WTC11 (cell line): Measurements from ENCODE around the gene TEX55. TPM values are rescaled to one million over a fixed set of nuclear protein-coding genes. Genes with fewer than 3 reads are reported as not detected.
A peak's percentile ranks its signal among the peaks of the same experiment; 100 is the strongest.
"Not testable (repeated sequence)": the region's sequence is repeated elsewhere in the genome, so short reads cannot be mapped to it uniquely, and the experiment has no call there.

Source experiments
- ATAC-seq: fragments of 200-7000 bp; cut with Tn5 transposase; 2 replicates; pipeline ENCODE4 v1.10.0; 2021; ENCODE audit warnings: mild to moderate bottlenecking, moderate library complexity
- CTCF ChIA-PET: fragments of 300-600 bp; sonication (Branson Sonifier 250); formaldehyde crosslinking; loops from one replicate; lab custom pipeline; 2021; ENCODE audit warnings: antibody characterized with exemption; lab: Charles Lee
- POLR2A ChIA-PET: fragments of 350-600 bp; sonication (Branson Sonifier 250); formaldehyde crosslinking; loops from one replicate; lab custom pipeline; 2021; ENCODE audit warnings: antibody characterized with exemption; lab: Charles Lee
- DNase-seq: peaks from one replicate; pipeline ENCODE4 v3.0.0; 2021; ENCODE audit warnings: low spot score
- H3K27ac Mint-ChIP-seq: 2 replicates; pipeline ENCODE4 v1.8.0; 2021; ENCODE audit warnings: mixed read lengths
- H3K27me3 Mint-ChIP-seq: 2 replicates; pipeline ENCODE4 v1.8.0; 2021; ENCODE audit warnings: low read depth, mild to moderate bottlenecking, moderate library complexity, mixed read lengths
- H3K36me3 Mint-ChIP-seq: 2 replicates; pipeline ENCODE4 v1.8.0; 2021; ENCODE audit warnings: mixed read lengths
- H3K4me1 Mint-ChIP-seq: 2 replicates; pipeline ENCODE4 v1.8.0; 2022; ENCODE audit warnings: mixed read lengths
- H3K4me3 Mint-ChIP-seq: 2 replicates; pipeline ENCODE4 v1.8.0; 2021; ENCODE audit warnings: mild to moderate bottlenecking, moderate library complexity, mixed read lengths
- H3K9me3 Mint-ChIP-seq: 2 replicates; pipeline ENCODE4 v1.8.0; 2021; ENCODE audit warnings: mixed read lengths
- CREM ChIP-seq: sonication (generic); formaldehyde crosslinking; IDR thresholded peaks from 2 replicates; pipeline ENCODE4 v1.8.1; 2022; ENCODE audit warnings: mild to moderate bottlenecking, missing genetic modification reagents, moderate library complexity
- FOXK1 ChIP-seq: sonication (generic); formaldehyde crosslinking; IDR thresholded peaks from 2 replicates; pipeline ENCODE4 v1.8.0; 2022; ENCODE audit warnings: mild to moderate bottlenecking, moderate library complexity, missing genetic modification reagents
- GABPB1 ChIP-seq: sonication (generic); formaldehyde crosslinking; IDR thresholded peaks from 2 replicates; pipeline ENCODE4 v1.8.1; 2023; ENCODE audit warnings: mild to moderate bottlenecking, missing genetic modification reagents
- JAZF1 ChIP-seq: fragments of 250-450 bp; sonication (Bioruptor Pico); IDR thresholded peaks from 2 replicates; pipeline ENCODE4 v1.9.0; 2021; ENCODE audit warnings: moderate library complexity, mild to moderate bottlenecking, inconsistent platforms
- TEAD4 ChIP-seq: sonication (generic); formaldehyde crosslinking; IDR thresholded peaks from 2 replicates; pipeline ENCODE4 v1.8.0; 2022; ENCODE audit warnings: mild to moderate bottlenecking, missing genetic modification reagents
- ZBTB21 ChIP-seq: sonication (generic); formaldehyde crosslinking; IDR thresholded peaks from 2 replicates; pipeline ENCODE4 v1.8.1; 2023; ENCODE audit warnings: mild to moderate bottlenecking, missing genetic modification reagents, borderline replicate concordance
- ZNF281 ChIP-seq: sonication (generic); formaldehyde crosslinking; IDR thresholded peaks from 2 replicates; pipeline ENCODE4 v1.8.0; 2023; ENCODE audit warnings: mild to moderate bottlenecking, missing genetic modification reagents
- ZNF317 ChIP-seq: sonication (generic); formaldehyde crosslinking; IDR thresholded peaks from 2 replicates; pipeline ENCODE4 v1.8.1; 2023; ENCODE audit warnings: low read depth, mild to moderate bottlenecking, moderate library complexity, missing genetic modification reagents, borderline replicate concordance
- ZNF671 ChIP-seq: fragments of 250-450 bp; sonication (Bioruptor Pico); IDR thresholded peaks from 2 replicates; pipeline ENCODE4 v1.8.0; 2021; ENCODE audit warnings: mild to moderate bottlenecking
- total RNA-seq: library from RNA; stranded (reverse); gene quantifications from 3 replicates; pipeline ENCODE4 v1.2.3, GENCODE V29; 2021
- TF ChIP-seq, protein P1 (sequence below): fragments of 200-600 bp; IDR thresholded peaks from 2 replicates; pipeline ENCODE4 v1.8.0; 2022; ENCODE audit warnings: antibody characterized with exemption
- TF ChIP-seq, protein P2 (sequence below): fragments of 250-450 bp; sonication (Bioruptor Pico); IDR thresholded peaks from 2 replicates; pipeline ENCODE4 v1.9.0; 2021; ENCODE audit warnings: mild to moderate bottlenecking, borderline replicate concordance
- TF ChIP-seq, protein P3 (sequence below): sonication (generic); formaldehyde crosslinking; conservative IDR thresholded peaks from 2 replicates; pipeline ENCODE4 v1.8.1; 2023; ENCODE audit warnings: mild to moderate bottlenecking, low read depth, missing genetic modification reagents, moderate library complexity

The TEX55 gene
- total RNA-seq, 1 experiment from 2014 or later = not detected

DNA sequence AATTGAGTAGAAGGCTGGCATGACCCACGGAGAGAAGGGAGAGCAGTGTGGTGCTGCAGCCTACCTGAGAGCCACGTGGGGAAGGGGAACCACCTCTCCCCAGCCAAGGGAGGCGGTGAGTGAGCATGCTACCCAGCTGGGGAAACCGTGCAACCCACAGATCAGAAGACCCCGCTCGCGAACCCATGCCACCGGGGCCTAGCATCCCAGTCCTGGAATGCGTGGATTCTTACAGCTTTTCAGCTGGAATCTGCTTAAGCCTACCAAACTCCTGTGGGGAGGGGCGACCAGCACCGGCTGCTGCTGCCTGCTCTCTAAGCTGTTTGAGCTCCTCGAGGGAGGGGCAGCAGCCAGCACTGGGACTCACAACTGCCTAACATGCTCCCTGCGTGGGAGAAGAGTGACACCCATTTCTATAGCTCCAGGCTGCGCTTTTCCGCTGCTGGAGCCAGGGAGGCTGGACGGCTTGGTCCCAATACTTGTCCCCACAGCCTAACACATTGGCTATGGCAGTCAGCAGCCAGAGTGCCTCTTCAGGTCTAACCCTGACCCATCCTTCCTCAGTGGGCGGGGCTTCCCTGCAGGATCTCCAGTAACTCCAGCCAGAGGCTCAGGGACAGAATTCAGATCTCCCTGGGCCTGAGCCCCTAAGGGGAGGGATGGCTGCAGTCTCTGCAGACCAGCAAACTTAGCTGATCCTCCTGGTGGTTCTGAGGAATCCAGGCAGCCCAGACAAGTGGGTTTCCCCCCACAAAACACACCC lies 20.0 kb upstream of the TEX55 start:
- no peak overlapping the region for H3K27ac Mint-ChIP-seq
- POLR2A ChIA-PET = no interaction called here
- peak; percentile 37 for DNase-seq
- peaks cover 3% of the 10 kb centered on the region; the same call in 1 of the 2 replicates for H3K27me3 Mint-ChIP-seq
- CTCF ChIA-PET = interaction anchor here (1.4 kb wide), 1 partner anchor 244 kb away, joined by 4 read pairs; no protein-coding TSS in a partner anchor
- peaks cover 26% of the 10 kb centered on the region for H3K9me3 Mint-ChIP-seq
- TF ChIP-seq CREM (CRISPR knock-in tag) (no peak), ZBTB21 (CRISPR knock-in tag) (0 out of 2 replicates have a peak, but pooled peaks have one; percentile 24)
- peaks cover 19% of the 10 kb centered on the region for H3K4me1 Mint-ChIP-seq
- peaks cover 9% of the 10 kb centered on the region for H3K36me3 Mint-ChIP-seq
- ATAC-seq = peak; percentile 49
- H3K4me3 Mint-ChIP-seq = no peak overlapping the region

GRCh38 chr3:119130291-119130690 lies 15.7 kb upstream of the TEX55 start:
- CTCF ChIA-PET, H3K27me3 Mint-ChIP-seq, POLR2A ChIA-PET, H3K4me3 Mint-ChIP-seq, H3K27ac Mint-ChIP-seq, H3K4me1 Mint-ChIP-seq, H3K36me3 Mint-ChIP-seq: not testable (repeated sequence)
- ATAC-seq = peak; percentile 50
- 0 out of 2 replicates have a peak, but pooled peaks have one; percentile 16 for TF ChIP-seq ZNF281 (CRISPR knock-in tag)
- peaks cover 12% of the 10 kb centered on the region for H3K9me3 Mint-ChIP-seq
- peak; percentile 29 for DNase-seq

- H3K27ac Mint-ChIP-seq, H3K4me3 Mint-ChIP-seq, H3K36me3 Mint-ChIP-seq, DNase-seq, H3K27me3 Mint-ChIP-seq, ATAC-seq, POLR2A ChIA-PET, H3K4me1 Mint-ChIP-seq: not testable (repeated sequence)
- CTCF ChIA-PET = interaction anchor here (0.7 kb wide), 1 partner anchor 518 kb away, joined by 4 read pairs; no protein-coding TSS in a partner anchor
- H3K9me3 Mint-ChIP-seq = peaks cover 14% of the 10 kb centered on the region
Measured at GRCh38 chr3:119132291-119132690, 13.7 kb upstream of the TEX55 start.

DNA sequence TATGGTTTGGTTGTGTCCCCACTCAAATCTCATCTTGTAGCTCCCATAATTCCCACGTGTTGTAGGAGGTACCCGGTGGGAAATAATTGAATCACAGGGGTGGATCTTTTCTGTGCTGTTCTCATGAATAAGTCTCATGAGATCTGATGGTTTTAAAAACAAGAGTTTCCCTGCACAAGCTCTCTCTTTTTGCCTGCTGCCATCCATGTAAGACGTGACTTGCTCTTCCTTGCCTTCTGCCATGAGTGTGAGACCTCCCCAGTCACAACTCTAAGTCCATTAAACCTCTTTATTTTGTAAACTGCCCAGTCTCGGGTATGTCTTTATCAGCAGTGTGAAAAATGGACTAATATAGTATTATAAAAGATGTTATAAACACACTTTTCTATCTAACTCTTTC lies 6.6 kb upstream of the TEX55 start:
- H3K27me3 Mint-ChIP-seq, ATAC-seq, H3K4me3 Mint-ChIP-seq, H3K27ac Mint-ChIP-seq, DNase-seq, CTCF ChIA-PET, H3K4me1 Mint-ChIP-seq, POLR2A ChIA-PET: not testable (repeated sequence)
- H3K9me3 Mint-ChIP-seq = peaks cover 39% of the 10 kb centered on the region
- peaks cover 13% of the 10 kb centered on the region for H3K36me3 Mint-ChIP-seq

GRCh38 chr3:119140466-119140865 lies 5.5 kb upstream of the TEX55 start:
- CTCF ChIA-PET = no interaction called here
- POLR2A ChIA-PET = no interaction called here
- DNase-seq (no peak), ATAC-seq (no peak)
- Mint-ChIP-seq H3K4me3 (no peak overlapping the region), H3K4me1 (no peaks in the 10 kb centered on the region), H3K9me3 (peaks cover 36% of the 10 kb centered on the region), H3K27ac (no peak overlapping the region), H3K27me3 (no peaks in the 10 kb centered on the region; the same call in 1 of the 2 replicates), H3K36me3 (peaks cover 13% of the 10 kb centered on the region)
- no peak for TF ChIP-seq GABPB1 (CRISPR knock-in tag)
- TF ChIP-seq ZNF317 (CRISPR knock-in tag) = no peak
- no peak for TF ChIP-seq JAZF1 (CRISPR knock-in tag)
- TF ChIP-seq, protein P1, sequence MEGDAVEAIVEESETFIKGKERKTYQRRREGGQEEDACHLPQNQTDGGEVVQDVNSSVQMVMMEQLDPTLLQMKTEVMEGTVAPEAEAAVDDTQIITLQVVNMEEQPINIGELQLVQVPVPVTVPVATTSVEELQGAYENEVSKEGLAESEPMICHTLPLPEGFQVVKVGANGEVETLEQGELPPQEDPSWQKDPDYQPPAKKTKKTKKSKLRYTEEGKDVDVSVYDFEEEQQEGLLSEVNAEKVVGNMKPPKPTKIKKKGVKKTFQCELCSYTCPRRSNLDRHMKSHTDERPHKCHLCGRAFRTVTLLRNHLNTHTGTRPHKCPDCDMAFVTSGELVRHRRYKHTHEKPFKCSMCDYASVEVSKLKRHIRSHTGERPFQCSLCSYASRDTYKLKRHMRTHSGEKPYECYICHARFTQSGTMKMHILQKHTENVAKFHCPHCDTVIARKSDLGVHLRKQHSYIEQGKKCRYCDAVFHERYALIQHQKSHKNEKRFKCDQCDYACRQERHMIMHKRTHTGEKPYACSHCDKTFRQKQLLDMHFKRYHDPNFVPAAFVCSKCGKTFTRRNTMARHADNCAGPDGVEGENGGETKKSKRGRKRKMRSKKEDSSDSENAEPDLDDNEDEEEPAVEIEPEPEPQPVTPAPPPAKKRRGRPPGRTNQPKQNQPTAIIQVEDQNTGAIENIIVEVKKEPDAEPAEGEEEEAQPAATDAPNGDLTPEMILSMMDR = no peak
- no peak for TF ChIP-seq TEAD4
- TF ChIP-seq, protein P2, sequence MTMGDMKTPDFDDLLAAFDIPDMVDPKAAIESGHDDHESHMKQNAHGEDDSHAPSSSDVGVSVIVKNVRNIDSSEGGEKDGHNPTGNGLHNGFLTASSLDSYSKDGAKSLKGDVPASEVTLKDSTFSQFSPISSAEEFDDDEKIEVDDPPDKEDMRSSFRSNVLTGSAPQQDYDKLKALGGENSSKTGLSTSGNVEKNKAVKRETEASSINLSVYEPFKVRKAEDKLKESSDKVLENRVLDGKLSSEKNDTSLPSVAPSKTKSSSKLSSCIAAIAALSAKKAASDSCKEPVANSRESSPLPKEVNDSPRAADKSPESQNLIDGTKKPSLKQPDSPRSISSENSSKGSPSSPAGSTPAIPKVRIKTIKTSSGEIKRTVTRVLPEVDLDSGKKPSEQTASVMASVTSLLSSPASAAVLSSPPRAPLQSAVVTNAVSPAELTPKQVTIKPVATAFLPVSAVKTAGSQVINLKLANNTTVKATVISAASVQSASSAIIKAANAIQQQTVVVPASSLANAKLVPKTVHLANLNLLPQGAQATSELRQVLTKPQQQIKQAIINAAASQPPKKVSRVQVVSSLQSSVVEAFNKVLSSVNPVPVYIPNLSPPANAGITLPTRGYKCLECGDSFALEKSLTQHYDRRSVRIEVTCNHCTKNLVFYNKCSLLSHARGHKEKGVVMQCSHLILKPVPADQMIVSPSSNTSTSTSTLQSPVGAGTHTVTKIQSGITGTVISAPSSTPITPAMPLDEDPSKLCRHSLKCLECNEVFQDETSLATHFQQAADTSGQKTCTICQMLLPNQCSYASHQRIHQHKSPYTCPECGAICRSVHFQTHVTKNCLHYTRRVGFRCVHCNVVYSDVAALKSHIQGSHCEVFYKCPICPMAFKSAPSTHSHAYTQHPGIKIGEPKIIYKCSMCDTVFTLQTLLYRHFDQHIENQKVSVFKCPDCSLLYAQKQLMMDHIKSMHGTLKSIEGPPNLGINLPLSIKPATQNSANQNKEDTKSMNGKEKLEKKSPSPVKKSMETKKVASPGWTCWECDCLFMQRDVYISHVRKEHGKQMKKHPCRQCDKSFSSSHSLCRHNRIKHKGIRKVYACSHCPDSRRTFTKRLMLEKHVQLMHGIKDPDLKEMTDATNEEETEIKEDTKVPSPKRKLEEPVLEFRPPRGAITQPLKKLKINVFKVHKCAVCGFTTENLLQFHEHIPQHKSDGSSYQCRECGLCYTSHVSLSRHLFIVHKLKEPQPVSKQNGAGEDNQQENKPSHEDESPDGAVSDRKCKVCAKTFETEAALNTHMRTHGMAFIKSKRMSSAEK = no peak
- no peak for TF ChIP-seq ZNF671 (CRISPR knock-in tag)
- TF ChIP-seq, protein P3, sequence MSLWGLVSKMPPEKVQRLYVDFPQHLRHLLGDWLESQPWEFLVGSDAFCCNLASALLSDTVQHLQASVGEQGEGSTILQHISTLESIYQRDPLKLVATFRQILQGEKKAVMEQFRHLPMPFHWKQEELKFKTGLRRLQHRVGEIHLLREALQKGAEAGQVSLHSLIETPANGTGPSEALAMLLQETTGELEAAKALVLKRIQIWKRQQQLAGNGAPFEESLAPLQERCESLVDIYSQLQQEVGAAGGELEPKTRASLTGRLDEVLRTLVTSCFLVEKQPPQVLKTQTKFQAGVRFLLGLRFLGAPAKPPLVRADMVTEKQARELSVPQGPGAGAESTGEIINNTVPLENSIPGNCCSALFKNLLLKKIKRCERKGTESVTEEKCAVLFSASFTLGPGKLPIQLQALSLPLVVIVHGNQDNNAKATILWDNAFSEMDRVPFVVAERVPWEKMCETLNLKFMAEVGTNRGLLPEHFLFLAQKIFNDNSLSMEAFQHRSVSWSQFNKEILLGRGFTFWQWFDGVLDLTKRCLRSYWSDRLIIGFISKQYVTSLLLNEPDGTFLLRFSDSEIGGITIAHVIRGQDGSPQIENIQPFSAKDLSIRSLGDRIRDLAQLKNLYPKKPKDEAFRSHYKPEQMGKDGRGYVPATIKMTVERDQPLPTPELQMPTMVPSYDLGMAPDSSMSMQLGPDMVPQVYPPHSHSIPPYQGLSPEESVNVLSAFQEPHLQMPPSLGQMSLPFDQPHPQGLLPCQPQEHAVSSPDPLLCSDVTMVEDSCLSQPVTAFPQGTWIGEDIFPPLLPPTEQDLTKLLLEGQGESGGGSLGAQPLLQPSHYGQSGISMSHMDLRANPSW (CRISPR knock-in tag) = no peak
- TF ChIP-seq FOXK1 (CRISPR knock-in tag) = no peak
